ENCODE data around the gene DROSHA. TPM values are rescaled to one million over a fixed set of nuclear protein-coding genes. Genes with fewer than 3 reads are reported as not detected.

Gene DROSHA
- total and polyA plus RNA-seq, 2 of the 8 experiments (the other 6 are each of a cell fraction or from before 2014, with no cell fraction given) = 65.9 to 122 TPM

- H3K56ac ChIP-seq (replicated peaks; ENCODE audit: insufficient read length, low read depth, low read length) = no peak overlapping the region
- no peak overlapping the region for H2BK20ac ChIP-seq (ENCODE audit: low read length)
- POLR2A ChIA-PET (ENCODE audit: partially characterized antibody) = no interaction called here
- FAIRE-seq (no peak), DNase-seq (ENCODE audit: low read depth in 1 of 2, low spot score in 2 of 2) (no peak)
- no peak overlapping the region for H3K23ac ChIP-seq (ENCODE audit: insufficient read length)
- 0 out of 2 replicates have a peak overlapping the region, but pooled peaks have one; percentile 78 for H2BK12ac ChIP-seq (ENCODE audit: low read depth, low read length)
- no peak overlapping the region for H4K8ac ChIP-seq (ENCODE audit: extremely low read depth, insufficient read depth, low read length)
- no peaks in the 10 kb centered on the region; the same call in 1 of the 2 replicates for H3K79me1 ChIP-seq (ENCODE audit: low read depth, low read length)
- H2AFZ ChIP-seq (ENCODE audit: low read length) = no peak overlapping the region
- no peaks in the 10 kb centered on the region for H3K79me2 ChIP-seq (ENCODE audit: control insufficient read depth in 1 of 2, insufficient read depth in 2 of 2, low read length in 2 of 2)
- H3K27me3 ChIP-seq (replicated peaks in 1 of 4; ENCODE audit: control insufficient read depth in 3 of 4, extremely low read depth in 1 of 4, insufficient read depth in 3 of 4, low read length in 3 of 4) = no peaks in the 10 kb centered on the region
- TF ChIP-seq RFX5 (IDR thresholded peaks at IDR 0.05; ENCODE audit: borderline replicate concordance, low read depth, low read length) (no peak), POLR2A (IDR thresholded peaks at IDR 0.05; ENCODE audit: control extremely low read depth in 1 of 2, low read depth in 2 of 2, low read length in 2 of 2) (no peak)
- TF ChIP-seq, protein P1, sequence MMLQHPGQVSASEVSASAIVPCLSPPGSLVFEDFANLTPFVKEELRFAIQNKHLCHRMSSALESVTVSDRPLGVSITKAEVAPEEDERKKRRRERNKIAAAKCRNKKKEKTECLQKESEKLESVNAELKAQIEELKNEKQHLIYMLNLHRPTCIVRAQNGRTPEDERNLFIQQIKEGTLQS (IDR thresholded peaks at IDR 0.05; ENCODE audit: insufficient read depth, low read depth, low read length) = no peak
- no peak overlapping the region for H2BK5ac ChIP-seq (ENCODE audit: low read depth, low read length)
- H3K36me3 ChIP-seq (ENCODE audit: control insufficient read depth in 2 of 4, insufficient read depth in 4 of 4, low read length in 3 of 4) = no peaks in the 10 kb centered on the region
- no peak overlapping the region for H2BK15ac ChIP-seq (ENCODE audit: low read length)
- H3K4ac ChIP-seq (replicated peaks; ENCODE audit: insufficient read length, low read depth, low read length) = no peak overlapping the region
- no peak overlapping the region for H2BK120ac ChIP-seq (replicated peaks; ENCODE audit: low read depth, low read length)
- CTCF ChIA-PET (ENCODE audit: partially characterized antibody) = interaction anchor here (1.4 kb wide), 1 partner anchor 25 kb away, joined by 5 read pairs; no protein-coding TSS in a partner anchor
- H4K5ac ChIP-seq (ENCODE audit: insufficient read length, low read depth, low read length) = no peak overlapping the region
- H3K18ac ChIP-seq (ENCODE audit: extremely low read depth, low read length) = no peak overlapping the region
- peaks cover 0 to 5% (median under 1%) of the 10 kb centered on the region in 4 experiments; a peak in 2 of 7 replicates for H3K4me1 ChIP-seq (replicated peaks in 1 of 4; ENCODE audit: control insufficient read depth in 3 of 4, insufficient read depth in 4 of 4, low read length in 3 of 4)
- H3K14ac ChIP-seq (ENCODE audit: insufficient read length) = no peak overlapping the region
- no peaks in the 10 kb centered on the region; a peak in 1 of 4 replicates for H3K9me3 ChIP-seq (ENCODE audit: insufficient read depth in 2 of 2, low read depth in 1 of 2, low read length in 1 of 2)
- no peak overlapping the region for H3K27ac ChIP-seq (ENCODE audit: low read depth, low read length)
- no peak overlapping the region for H4K91ac ChIP-seq (replicated peaks; ENCODE audit: insufficient read length, low read length)
- no peak overlapping the region for H3K4me2 ChIP-seq (ENCODE audit: insufficient read depth in 1 of 2, low read depth in 2 of 2, low read length in 2 of 2)
- no peaks in the 10 kb centered on the region for H4K20me1 ChIP-seq (replicated peaks in 1 of 2; ENCODE audit: control insufficient read depth in 1 of 2, insufficient read depth in 2 of 2, low read length in 2 of 2)
- H3K9ac ChIP-seq (replicated peaks in 1 of 4; ENCODE audit: extremely low read depth in 1 of 4, low read depth in 3 of 4, low read length in 3 of 4) = no peak overlapping the region
- H2AK5ac ChIP-seq (ENCODE audit: low read depth, low read length) = no peak overlapping the region
- 92% methylated on average over 11 of the region's 11 CpGs; no CpG with 5 or more reads in 1 of the 2 experiments for WGBS, 2 experiments (ENCODE audit: extremely low coverage in 1 of 2, insufficient coverage in 1 of 2, insufficient read length in 1 of 2, insufficient replicate concordance in 2 of 2, low coverage in 1 of 2, low lambda C conversion rate in 2 of 2, missing lambda C conversion rate in 1 of 2)
- no peaks in the 10 kb centered on the region for H3K23me2 ChIP-seq (ENCODE audit: low read depth, low read length)
- H3K4me3 ChIP-seq (ENCODE audit: extremely low read depth in 1 of 4, insufficient read depth in 2 of 4, low read depth in 3 of 4, low read length in 4 of 4) = no peak overlapping the region
These were observed 174.9 kb downstream of the DROSHA start for GRCh38 chr5:31357038-31357437.

Data from H1 (cell line).